ENCODE data around the gene GLG1. TPM values are rescaled to one million over a fixed set of nuclear protein-coding genes. Genes with fewer than 3 reads are reported as not detected.
"Not testable (repeated sequence)": the region's sequence is repeated elsewhere in the genome, so short reads cannot be mapped to it uniquely, and the experiment has no call there.

Gene GLG1
- polyA plus RNA-seq, 1 donor from 2014 or later, result 36.6 TPM

GRCh38 chr16:74522160-74522559, 84.8 kb downstream of the GLG1 start:
- Histone ChIP-seq H3K4me3 (ENCODE audit: low read length) (no peak overlapping the region), H3K27ac (ENCODE audit: low read length) (no peak overlapping the region), H2AFZ (ENCODE audit: low read depth, low read length) (no peak overlapping the region), H3K36me3 (ENCODE audit: insufficient read depth, low read length) (no peaks in the 10 kb centered on the region), H3K27me3 (ENCODE audit: insufficient read depth, low read depth, low read length) (no peaks in the 10 kb centered on the region), H3K79me2 (replicated peaks; ENCODE audit: insufficient read depth, low read length) (no peaks in the 10 kb centered on the region), H3K9me2 (ENCODE audit: insufficient read depth, low read length) (no peaks in the 10 kb centered on the region), H3F3A (ENCODE audit: insufficient read depth, low read length, poor library complexity, severe bottlenecking) (no peaks in the 10 kb centered on the region), H4K20me1 (ENCODE audit: insufficient read depth) (no peaks in the 10 kb centered on the region), H3K4me2 (ENCODE audit: low read length) (no peak overlapping the region), H3K9me3 (ENCODE audit: low read length) (no peaks in the 10 kb centered on the region), H3K9ac (ENCODE audit: low read length) (no peak overlapping the region)
- TF ChIP-seq POLR2AphosphoS5 (IDR thresholded peaks at IDR 0.05), result no peak
- TF ChIP-seq EZH2 (IDR thresholded peaks at IDR 0.05; ENCODE audit: borderline replicate concordance, insufficient read depth, low read length, poor library complexity, severe bottlenecking), result no peak
- no peak for TF ChIP-seq TAF1 (IDR thresholded peaks at IDR 0.05; ENCODE audit: low read depth)
- TF ChIP-seq REST (IDR thresholded peaks at IDR 0.05; ENCODE audit: borderline replicate concordance), result no peak
- TF ChIP-seq MXI1 (conservative IDR thresholded peaks at IDR 0.05; ENCODE audit: poor library complexity, severe bottlenecking), result no peak
- no peak for TF ChIP-seq CTCF (IDR thresholded peaks at IDR 0.05; ENCODE audit: poor library complexity, severe bottlenecking)
- no peak for TF ChIP-seq SMC3 (conservative IDR thresholded peaks at IDR 0.05; ENCODE audit: poor library complexity)
- TF ChIP-seq EP300 (conservative IDR thresholded peaks at IDR 0.05; ENCODE audit: poor library complexity, severe bottlenecking), result no peak
- TF ChIP-seq RAD21 (conservative IDR thresholded peaks at IDR 0.05), result no peak

DNA sequence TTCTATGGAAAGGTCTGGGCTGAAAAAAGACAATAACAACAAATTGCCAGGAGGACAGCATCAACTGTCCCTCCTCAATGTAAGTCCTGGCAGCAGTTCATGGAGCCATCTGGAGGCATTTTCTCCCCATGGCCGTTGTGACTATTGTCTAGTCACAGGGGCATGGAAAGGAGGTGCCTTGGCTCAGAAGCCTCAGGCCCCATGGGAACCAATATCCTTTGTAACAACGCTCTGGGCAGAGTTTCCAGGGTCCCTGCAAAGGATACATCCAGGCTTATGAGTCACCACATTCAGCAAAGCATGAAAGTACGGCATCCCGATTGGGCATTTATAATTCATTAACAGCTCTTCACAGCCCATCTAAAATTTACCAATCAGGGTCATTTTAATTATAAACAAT, 85.2 kb downstream of the GLG1 start:
- Histone ChIP-seq H3K9me2 (ENCODE audit: insufficient read depth, low read length) (no peaks in the 10 kb centered on the region), H3F3A (ENCODE audit: insufficient read depth, low read length, poor library complexity, severe bottlenecking) (no peaks in the 10 kb centered on the region), H4K20me1 (ENCODE audit: insufficient read depth) (no peaks in the 10 kb centered on the region), H3K4me3 (ENCODE audit: low read length) (no peak overlapping the region), H3K27me3 (ENCODE audit: insufficient read depth, low read depth, low read length) (no peaks in the 10 kb centered on the region), H3K9me3 (ENCODE audit: low read length) (no peaks in the 10 kb centered on the region), H3K27ac (ENCODE audit: low read length) (no peak overlapping the region), H3K36me3 (ENCODE audit: insufficient read depth, low read length) (no peaks in the 10 kb centered on the region), H3K4me2 (ENCODE audit: low read length) (no peak overlapping the region), H2AFZ (ENCODE audit: low read depth, low read length) (no peak overlapping the region), H3K9ac (ENCODE audit: low read length) (no peak overlapping the region), H3K79me2 (replicated peaks; ENCODE audit: insufficient read depth, low read length) (no peaks in the 10 kb centered on the region)
- TF ChIP-seq POLR2AphosphoS5 (IDR thresholded peaks at IDR 0.05) (no peak), TAF1 (IDR thresholded peaks at IDR 0.05; ENCODE audit: low read depth) (no peak), EP300 (conservative IDR thresholded peaks at IDR 0.05; ENCODE audit: poor library complexity, severe bottlenecking) (no peak), CTCF (IDR thresholded peaks at IDR 0.05; ENCODE audit: poor library complexity, severe bottlenecking) (no peak), MXI1 (conservative IDR thresholded peaks at IDR 0.05; ENCODE audit: poor library complexity, severe bottlenecking) (no peak), RAD21 (conservative IDR thresholded peaks at IDR 0.05) (no peak), REST (IDR thresholded peaks at IDR 0.05; ENCODE audit: borderline replicate concordance) (no peak), SMC3 (conservative IDR thresholded peaks at IDR 0.05; ENCODE audit: poor library complexity) (no peak)

DNA sequence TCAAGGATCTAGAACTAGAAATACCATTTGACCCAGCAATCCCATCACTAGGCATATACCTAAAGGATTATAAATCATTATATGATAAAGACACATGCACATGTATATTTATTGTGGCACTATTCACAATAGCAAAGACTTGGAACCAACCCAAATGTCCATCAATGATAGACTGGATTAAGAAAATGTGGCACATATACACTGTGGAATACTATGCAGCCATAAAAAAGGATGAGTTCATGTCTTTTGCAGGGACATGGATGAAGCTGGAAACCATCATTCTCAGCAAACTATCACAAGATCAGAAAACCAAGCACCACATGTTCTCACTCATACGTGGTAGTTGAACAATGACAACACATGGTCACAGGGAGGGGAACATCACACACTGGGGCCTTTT, 88.0 kb downstream of the GLG1 start:
- H4K20me1 ChIP-seq (ENCODE audit: insufficient read depth); H3K9me3 ChIP-seq (ENCODE audit: low read length); H3K36me3 ChIP-seq (ENCODE audit: insufficient read depth, low read length); H2AFZ ChIP-seq (ENCODE audit: low read depth, low read length); H3K27ac ChIP-seq (ENCODE audit: low read length); H3F3A ChIP-seq (ENCODE audit: insufficient read depth, low read length, poor library complexity, severe bottlenecking); H3K4me3 ChIP-seq (ENCODE audit: low read length); H3K9ac ChIP-seq (ENCODE audit: low read length); H3K4me2 ChIP-seq (ENCODE audit: low read length); H3K79me2 ChIP-seq (replicated peaks; ENCODE audit: insufficient read depth, low read length); H3K27me3 ChIP-seq (ENCODE audit: insufficient read depth, low read depth, low read length); H3K9me2 ChIP-seq (ENCODE audit: insufficient read depth, low read length): not testable (repeated sequence)

Data from neural cell (in vitro differentiated cells).